HL-60/S4 (cell line): ENCODE measurements around the gene SERPINI1.

Experiments
- in situ Hi-C: fragments of 300-500 bp; cut with MboI; formaldehyde crosslinking; loops from 2 replicates; pipeline ENCODE4 v1.14.3; 2022; ENCODE audit warnings: low sequenced_read_pairs

SERPINI1 gene

DNA sequence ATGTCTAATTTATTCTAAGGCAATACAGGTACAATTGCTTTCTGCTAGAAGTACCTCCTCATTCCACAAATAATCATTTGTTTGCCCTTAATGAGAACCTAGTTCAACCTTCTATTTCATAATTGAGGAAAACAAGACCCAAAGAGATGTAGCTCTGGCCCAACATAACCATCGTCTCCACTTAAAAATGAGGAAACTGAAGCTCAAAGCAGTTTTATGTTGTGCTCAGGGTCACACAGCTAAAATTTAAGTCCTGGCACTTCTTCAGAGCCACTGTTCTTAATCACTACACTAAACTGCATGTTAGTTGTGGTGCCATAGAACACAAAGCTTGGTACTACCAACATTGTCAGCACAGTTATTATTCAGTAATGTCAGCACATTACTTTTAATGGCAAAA, 108.0 kb downstream of the SERPINI1 start:
- in situ Hi-C loops: no loop called here

DNA sequence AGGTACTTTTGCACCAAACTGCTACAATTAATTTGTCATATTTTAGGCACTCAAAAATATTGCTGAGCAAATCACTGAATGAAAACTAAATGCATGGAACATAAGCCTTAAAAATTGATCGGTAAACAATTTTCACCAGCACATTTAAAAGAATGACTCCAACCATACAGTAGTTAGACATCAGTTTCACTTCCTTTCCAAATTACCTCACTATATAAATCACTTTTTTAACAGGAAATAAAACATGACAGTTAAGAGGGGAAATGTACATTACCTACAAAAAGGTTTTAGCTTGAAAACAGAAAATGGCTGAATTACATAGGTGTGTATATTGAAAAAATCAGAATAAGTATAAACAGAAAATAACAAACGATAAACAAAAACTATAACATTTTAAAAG, 108.4 kb downstream of the SERPINI1 start:
- in situ Hi-C loops: no loop called here

DNA sequence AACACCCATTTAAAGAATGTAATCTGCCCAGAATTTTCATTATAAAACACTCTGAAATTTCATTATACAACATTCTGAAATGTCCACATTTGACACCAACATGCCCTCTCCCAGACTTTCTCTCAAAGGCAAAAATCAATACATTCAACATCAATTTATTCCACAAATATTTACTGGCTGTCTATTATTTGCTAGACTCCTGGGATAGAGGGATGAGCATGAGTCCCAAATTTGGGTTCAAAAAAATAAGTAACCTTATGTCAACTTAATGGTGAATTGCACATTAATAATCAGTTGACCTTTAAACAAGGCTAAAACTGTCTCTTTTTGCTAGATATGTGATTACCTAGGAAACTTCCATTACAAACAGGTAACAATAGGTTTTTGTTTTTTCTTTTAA, 109.0 kb downstream of the SERPINI1 start:
- in situ Hi-C loops: no loop called here

DNA sequence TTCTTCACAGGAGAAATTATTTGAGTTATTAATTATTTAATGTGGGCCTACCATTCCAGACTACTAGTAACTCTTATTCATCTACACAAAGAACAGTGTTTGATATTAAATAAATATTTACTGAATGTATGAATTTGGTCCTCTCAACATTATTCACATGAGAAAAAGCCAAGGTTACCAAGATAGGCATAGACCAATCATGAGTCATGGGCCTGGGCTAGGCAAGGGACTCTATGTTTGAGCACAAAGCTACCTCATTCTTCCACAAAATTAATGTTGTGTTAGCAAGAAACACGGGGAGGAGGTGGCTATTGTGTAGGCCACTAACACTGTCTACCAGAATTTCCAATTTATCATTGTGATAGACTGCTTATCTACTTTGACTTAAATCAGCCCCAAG, 115.7 kb downstream of the SERPINI1 start:
- in situ Hi-C loops: no loop called here

DNA sequence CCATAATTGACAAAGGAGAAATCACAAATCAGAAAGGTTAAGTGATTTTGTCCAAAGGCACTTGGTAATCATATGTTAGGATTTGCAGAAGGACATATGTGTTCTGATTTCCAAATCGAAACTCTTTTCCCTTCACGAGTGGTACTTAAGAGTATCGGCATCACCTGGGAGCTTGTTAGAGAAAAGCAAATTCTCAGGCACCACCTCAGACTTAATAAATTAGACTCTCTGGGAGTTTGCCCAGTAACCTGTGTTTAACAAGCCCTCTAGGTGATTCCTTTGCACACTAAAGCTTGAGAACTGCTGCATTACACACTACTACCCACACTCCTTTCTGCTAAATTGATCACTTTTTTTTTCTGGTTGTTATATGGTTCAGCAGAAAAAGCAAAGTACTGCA, 116.2 kb downstream of the SERPINI1 start:
- in situ Hi-C loops: no loop called here

DNA sequence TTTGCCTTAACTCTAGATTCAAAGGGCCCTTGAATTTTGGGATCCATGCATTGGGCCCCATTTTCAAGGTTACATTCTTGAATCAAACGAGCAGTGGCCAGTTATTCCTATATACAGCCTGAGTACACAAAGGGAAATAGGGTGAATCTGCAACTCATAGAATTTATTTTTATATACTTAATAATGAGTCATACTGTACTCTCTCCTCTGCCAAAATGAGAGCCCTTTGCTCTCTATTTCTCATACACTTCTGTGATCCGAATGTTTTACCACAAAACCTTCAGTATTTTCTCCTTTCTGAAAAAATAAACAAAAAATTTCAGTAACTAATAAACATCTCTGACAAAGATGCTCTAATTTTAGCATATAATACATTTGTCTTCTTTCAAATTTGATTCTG, 116.7 kb downstream of the SERPINI1 start:
- in situ Hi-C loops: no loop called here

DNA sequence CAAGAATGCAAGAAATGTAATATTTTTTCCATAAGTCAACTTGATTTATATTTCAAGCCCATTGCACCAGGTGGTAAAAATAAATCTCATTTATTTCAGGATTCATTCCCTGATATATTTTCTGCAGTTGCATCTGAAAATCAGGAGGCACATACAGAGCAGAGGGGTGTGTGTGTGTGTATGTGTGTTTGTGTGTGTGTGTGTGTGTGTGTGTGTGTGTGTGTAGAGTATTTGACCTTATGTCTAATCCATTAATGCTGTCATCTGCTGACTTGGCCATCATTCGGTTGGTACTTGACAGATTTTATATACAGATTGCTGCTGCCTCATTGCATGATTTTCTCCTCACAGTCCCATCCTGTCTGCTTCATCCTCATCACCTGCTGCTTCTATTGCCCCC, 118.5 kb downstream of the SERPINI1 start:
- in situ Hi-C loops: no loop called here

DNA sequence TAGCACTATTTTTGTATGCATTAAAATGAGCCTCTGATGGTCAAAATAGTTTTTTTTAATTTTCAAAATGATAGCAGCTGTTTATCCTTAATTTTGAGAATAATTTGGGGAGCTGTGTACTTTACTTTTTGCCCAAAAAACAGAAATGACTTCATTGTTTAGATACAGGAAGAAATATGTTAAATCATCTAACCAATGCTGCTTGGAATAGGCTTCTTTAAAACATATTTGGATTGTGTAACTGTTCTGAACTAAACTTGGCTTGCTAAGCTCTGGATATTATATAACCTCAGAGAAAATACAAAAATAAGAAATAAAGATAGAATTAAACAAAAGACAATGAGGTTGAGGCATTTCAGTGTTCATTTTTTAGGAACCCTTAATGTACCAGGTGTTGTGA, 119.3 kb downstream of the SERPINI1 start:
- in situ Hi-C loops: no loop called here

DNA sequence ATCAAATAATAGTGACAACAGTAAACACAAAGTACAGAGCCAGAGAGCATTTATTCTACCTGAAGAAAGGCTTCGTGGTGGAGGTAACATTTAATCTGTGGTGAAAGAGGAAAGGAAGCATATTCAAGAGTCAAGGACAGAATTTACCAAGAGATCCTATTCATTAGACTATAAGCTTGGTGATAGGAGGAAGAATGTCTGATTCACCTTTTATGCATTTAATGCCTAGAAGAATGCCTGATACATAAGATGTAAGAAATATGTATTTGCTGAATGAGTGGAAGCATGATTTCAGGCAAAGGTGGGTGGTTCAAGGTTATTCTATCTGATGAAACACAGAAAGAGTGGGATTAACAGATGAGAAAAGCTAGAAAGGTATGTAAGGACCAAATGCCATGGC, 119.8 kb downstream of the SERPINI1 start:
- in situ Hi-C loops: no loop called here

DNA sequence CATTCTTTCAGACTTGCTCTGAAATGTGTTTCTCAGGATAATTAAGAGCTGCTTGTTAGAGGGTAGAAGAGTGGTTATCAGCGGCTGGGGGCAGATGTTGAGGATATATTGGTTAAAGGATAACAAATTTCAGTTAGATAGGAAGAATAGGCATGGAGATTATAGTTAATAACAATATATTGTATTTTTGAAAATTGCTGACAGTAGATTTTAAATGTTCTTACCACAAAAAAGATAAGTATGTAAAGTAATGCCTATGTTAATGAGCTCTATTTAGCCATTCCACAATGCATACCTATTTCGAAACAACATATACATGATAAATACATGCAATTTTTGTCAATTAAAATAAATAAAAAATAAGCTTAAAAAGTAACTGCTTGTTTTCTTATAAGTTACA, 123.3 kb downstream of the SERPINI1 start:
- in situ Hi-C loops: no loop called here

DNA sequence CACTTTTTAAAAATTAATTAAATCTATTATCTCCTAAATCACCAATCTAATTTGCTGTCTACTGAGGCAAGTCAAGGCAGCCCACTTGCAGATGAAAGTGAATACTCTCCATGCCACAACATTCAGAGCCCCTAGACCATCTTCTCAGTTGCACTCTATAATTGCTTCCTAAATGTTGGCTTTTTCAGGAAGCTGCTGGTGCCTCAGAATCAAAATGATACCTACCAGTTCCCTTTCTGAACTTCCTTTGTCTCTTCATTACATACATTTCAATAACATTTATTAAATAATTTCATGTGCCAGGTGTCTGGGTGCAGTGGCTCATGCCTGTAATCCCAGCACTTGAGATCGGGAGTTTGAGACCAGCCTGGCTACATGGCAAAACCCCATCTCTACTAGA, 124.1 kb downstream of the SERPINI1 start:
- in situ Hi-C loops: no loop called here

DNA sequence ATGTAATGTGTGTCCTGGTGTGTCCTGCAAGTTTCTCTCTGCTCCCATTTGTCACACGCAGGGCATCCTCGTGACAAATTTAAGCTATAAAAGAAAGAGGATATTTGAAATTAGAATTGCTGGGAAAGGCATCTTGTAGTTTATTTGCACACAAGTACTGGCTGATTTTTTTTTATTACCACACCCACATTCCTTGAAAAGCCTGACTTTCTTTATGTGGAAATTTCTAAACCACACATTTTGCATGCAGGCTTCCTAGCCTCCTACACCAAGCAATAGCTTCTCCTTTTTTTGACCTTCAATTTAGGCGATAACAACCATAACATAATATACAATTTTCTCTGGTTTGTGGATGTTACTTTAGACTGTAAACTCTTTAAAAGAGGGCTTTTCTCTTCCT, 126.1 kb downstream of the SERPINI1 start:
- in situ Hi-C loops: no loop called here

DNA sequence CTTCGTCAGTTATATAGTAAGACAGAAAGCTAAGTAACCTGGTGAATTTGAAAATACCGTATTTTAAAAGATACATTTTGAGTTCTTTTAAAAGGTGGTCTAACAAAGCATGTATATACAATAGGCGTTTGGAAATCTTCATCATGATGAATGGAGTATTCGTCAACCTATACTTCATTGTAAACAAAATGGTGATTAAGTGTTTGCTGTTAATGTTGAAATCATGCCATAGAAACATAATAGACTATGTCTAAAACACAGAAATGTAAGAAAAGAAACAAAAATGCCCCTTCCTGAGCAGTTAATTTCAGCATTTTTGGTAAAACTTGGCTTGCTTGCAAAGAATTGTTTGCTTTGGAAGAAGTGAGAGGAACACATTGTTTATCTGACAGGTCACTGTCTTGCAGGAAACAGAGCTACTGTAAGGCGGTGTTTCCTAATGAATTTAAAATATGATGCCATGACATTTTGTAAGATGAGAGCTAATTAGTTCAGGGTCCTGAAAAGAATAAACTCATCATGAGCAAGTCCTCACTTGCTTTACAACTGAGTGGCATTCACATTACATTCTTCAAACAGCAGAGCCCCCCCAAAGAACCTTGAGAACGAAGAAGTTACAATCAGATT, 126.7 kb downstream of the SERPINI1 start:
- in situ Hi-C loops: no loop called here

DNA sequence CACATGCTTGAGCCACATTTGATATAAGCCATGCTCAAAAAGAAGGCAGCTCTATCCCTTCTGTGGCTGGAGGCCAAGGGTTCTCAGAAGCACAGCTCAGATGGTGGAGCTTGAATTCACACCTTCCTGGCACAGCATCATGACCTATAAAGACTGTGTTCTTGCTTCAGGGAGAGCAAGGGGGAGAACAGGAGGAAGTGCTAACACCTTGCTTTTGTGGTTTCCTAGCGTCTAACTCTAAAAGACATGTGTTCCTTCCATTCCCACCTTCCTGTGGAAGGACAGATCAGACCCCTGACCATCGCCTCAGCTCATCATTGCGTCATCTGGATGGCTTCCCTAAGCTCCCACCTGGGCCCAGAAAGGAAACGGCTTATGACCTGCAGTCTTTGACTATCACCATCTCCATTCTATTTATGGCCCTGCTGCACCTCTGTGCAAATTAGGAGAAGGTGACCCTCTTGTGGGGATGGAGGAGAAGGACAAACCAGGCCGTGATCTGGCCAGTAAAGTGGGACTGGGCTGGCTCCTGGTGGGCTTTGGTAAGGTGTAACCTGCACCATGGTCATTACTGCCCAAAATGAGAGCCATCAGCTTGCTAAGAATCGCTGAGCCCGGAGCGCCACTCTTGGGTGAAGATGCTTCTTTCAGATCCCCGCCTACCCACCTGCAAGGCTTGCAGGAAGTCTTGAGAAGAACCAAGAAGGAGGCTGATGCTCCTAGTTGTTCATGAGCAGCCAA, 128.5 kb downstream of the SERPINI1 start:
- in situ Hi-C loops: no loop called here

DNA sequence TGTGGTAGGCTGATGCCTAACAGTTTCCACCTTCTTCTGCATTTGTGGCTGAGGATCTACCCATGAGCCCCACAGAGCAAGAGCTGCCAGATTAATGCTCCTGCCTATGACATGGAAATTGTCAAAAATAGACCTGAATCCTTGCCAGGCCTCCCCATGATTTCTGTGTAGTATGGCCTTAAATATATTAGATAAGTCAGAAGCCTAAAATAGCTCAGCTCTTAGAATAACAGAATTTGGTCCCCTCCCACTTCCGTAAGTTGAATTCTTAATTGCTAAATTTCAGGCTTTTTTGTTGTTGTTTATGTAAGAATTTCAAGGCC, 129.0 kb downstream of the SERPINI1 start:
- in situ Hi-C loops: no loop called here

DNA sequence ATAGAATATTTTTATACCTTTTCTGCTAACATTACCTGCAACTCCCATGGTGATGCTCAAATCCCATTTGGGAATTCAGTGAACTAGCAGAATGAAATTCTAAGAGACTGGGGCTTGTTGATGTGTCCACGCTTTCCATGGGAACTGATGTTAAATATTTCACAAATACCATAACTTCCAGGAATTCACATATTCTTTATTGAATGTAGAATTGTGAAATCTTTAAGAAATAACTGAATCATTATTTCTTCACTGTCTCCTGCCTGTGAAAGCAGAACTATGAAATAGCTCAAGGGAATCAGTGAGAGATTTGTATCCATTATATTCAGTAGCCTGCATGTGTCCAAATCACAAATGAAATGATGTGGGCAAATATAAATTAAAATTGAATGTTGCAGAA, 130.8 kb downstream of the SERPINI1 start:
- in situ Hi-C loops: no loop called here

DNA sequence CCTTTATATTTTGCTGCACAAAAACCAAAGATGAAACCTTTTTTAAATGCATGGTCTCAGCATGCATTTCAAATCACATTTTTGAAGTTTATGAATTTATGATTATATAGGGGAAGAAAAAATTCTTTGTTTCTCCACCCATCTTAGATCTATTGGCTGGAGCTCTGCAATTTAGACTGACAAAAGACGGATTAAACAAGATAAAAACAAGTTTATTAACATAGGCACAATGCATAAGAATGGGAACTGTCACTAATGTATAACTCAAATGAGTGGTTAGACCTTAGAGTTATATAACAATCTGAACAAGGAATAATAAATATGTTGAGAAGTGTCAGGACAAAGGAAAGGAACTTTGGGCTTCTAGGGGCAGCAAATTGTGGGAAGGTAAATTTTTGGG, 132.5 kb downstream of the SERPINI1 start:
- in situ Hi-C loops: no loop called here

DNA sequence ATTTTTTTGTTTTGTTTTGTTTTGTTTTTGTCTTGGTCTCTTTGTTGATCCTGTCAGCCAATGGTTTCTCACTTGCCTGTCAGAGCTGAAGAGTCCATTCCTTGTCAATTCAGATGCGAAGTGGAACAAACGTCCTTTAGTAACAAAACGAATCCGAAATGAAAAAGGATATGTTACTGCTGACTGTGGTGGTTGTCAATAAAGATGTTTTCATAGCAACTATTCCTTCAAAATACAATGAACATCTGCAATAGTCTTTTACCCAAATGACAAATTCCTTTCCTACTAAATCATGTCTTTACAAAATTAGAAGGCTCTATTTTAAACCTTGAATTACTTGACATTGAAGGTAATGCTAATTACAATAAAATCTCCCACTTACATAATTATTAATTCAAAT, 134.7 kb downstream of the SERPINI1 start:
- in situ Hi-C loops: no loop called here

DNA sequence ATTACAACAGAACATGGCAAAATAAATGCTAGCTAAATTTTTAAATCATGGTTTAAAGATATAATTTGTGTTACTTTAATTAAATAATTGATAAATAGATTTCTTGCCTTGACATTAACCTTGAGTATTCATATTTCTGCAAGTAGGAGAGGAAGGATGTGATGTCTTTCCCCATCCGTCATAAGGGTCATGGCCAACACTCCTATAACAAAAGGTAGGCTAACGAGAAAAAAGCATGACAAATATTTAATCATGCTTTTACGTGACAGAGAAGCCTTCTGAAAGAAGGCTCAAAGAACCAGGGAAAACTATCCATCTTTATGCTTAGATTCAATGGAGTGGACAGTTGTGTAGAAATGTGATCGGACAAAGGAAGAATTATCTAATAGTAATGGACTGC, 135.2 kb downstream of the SERPINI1 start:
- in situ Hi-C loops: no loop called here

DNA sequence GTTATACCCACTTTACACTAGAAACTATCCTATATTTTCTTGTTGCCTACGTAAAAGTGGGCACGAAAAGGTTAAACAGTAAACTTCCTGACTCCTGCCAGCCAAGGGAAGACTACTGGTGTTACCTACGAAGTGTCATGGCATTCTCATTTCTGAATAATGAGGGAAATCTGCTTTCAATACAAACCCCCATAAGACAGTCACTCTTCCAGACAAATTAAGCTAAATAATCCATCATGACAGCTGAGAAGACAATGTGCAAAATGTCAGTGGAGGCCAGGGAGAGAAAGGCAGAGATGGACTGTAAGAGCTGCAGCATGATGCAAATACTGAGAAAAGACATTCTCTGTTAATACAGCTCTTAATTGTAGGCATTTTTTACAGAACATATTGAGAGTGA, 136.5 kb downstream of the SERPINI1 start:
- in situ Hi-C loops: no loop called here

DNA sequence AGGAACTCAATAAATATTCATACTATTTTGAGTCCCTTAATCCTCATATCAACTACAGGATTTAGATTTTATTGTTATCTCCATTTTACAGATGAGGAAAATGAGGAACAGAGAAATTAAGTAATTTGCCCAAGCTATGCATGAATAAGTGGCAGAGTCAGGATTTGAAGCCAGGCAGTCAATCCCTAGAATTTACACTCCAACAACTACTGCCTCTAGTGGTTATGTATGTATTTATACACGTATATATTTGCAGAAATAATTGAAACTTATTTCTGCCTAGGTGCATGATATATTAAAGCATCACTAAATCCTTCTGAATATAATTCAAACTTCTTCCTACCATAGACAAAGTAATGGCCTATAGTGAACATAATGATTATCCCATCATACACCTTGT, 137.4 kb downstream of the SERPINI1 start:
- in situ Hi-C loops: no loop called here

DNA sequence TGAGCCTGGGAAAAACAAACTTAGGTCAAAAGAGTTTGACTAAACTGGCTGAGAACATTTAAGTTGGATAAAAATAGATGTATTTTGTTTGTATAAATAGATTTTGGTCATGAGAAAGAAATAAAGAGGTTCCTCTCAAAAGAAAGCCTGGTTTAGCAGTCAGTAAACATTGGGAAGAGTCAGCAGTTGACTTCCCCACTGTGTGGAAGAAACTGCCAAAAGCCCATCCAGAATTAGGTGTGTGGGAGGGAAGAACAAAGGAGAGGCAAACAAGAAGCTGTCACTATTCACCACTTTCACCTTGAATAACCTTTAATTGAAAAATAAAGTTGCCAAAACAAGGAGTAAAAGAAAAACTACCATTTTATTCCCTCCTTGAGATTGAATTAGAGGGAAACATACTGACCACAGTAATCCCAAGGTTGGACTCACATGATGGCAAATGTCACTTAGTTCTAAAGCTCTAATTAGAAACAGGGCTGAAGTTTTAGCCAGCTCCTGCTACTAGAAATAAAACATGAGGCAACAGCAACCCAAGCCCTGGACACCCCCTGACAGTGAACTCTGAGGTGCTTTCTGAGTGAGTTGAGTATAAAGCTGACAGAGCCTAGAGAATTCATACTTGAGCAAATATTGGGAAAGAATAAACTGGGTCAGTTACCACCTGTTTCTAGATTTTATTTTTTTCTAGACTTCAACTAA, 139.3 kb downstream of the SERPINI1 start:
- in situ Hi-C loops: loop anchor here (25.0 kb wide), 1 partner anchor 463 kb away; no protein-coding TSS in a partner anchor
